A673 (cell line): Measurements from ENCODE around the gene SOX6. TPM values are rescaled to one million over a fixed set of nuclear protein-coding genes. Genes with fewer than 3 reads are reported as not detected.

Experiments
- BruUV-seq: library from RNA; stranded (reverse); fragments of 400-500 nt; replicated peaks from 2 replicates; lab custom pipeline; 2021; lab: Mats Ljungman, UMichigan
- CTCF ChIA-PET: fragments of 300-600 bp; sonication (Branson Sonifier 250); formaldehyde crosslinking; loops from one replicate; lab custom pipeline; 2022; ENCODE audit warnings: antibody characterized with exemption; lab: Charles Lee
- POLR2A ChIA-PET: fragments of 300-600 bp; sonication (Branson Sonifier 250); formaldehyde crosslinking; loops from one replicate; lab custom pipeline; 2022; ENCODE audit warnings: antibody characterized with exemption; ENCODE audit not compliant: low non-redundant PET; lab: Charles Lee
- DNase-seq: peaks from one replicate; pipeline ENCODE4 v3.0.0-alpha.2; 2015; ENCODE audit warnings: low spot score
- H3K27ac ChIP-seq: fragments of 200-600 bp; sonication (generic); 2 replicates; pipeline ENCODE4 v1.5.1; 2016; ENCODE audit warnings: mixed run types, low read depth, mild to moderate bottlenecking, mixed read lengths, antibody characterized with exemption, low read length; ENCODE audit not compliant: poor library complexity, severe bottlenecking
- H3K27me3 ChIP-seq: fragments of 200-600 bp; sonication (generic); replicated peaks from 2 replicates; pipeline ENCODE4 v1.6.1; 2017; ENCODE audit warnings: mixed run types, low read depth, mild to moderate bottlenecking, mixed read lengths, antibody characterized with exemption, low read length; ENCODE audit not compliant: insufficient read depth, poor library complexity
- H3K36me3 ChIP-seq: fragments of 200-600 bp; sonication (generic); 2 replicates; pipeline ENCODE4 v1.6.1; 2016; ENCODE audit warnings: mixed run types, mild to moderate bottlenecking, mixed read lengths, antibody characterized with exemption, low read length; ENCODE audit not compliant: insufficient read depth, poor library complexity, severe bottlenecking
- H3K4me1 ChIP-seq: fragments of 200-600 bp; sonication (generic); 2 replicates; pipeline ENCODE4 v1.6.1; 2017; ENCODE audit warnings: mixed run types, mild to moderate bottlenecking, mixed read lengths, antibody characterized with exemption, low read length; ENCODE audit not compliant: insufficient read depth, poor library complexity, severe bottlenecking
- H3K4me3 ChIP-seq: fragments of 200-600 bp; sonication (generic); 2 replicates; pipeline ENCODE4 v1.5.1; 2016; ENCODE audit warnings: low read depth, mixed run types, mild to moderate bottlenecking, mixed read lengths, low read length; ENCODE audit not compliant: poor library complexity, severe bottlenecking
- H3K9me3 ChIP-seq: fragments of 200-600 bp; sonication (generic); 2 replicates; pipeline ENCODE4 v1.6.1; 2016; ENCODE audit warnings: mixed run types, low read depth, mild to moderate bottlenecking, mixed read lengths, antibody characterized with exemption, low read length; ENCODE audit not compliant: poor library complexity, severe bottlenecking
- EZH2 ChIP-seq: fragments of 200-600 bp; sonication (generic); IDR thresholded peaks from 2 replicates; pipeline ENCODE4 v1.6.1; 2017; ENCODE audit warnings: borderline replicate concordance, low read depth, mild to moderate bottlenecking, mixed read lengths, antibody characterized with exemption, low read length; ENCODE audit not compliant: poor library complexity, severe bottlenecking
- intact Hi-C: fragments of 100-400 bp; cut with micrococcal nuclease; formaldehyde crosslinking; loops from one replicate; pipeline ENCODE4 v1.10.0; 2022; ENCODE audit not compliant: unreplicated experiment
- total RNA-seq: library from RNA; stranded (reverse); gene quantifications from 2 replicates; pipeline ENCODE4 v1.2.3, GENCODE V29; 2021
- TF ChIP-seq, protein P1 (sequence below): fragments of 300-800, 200-600 bp; sonication (generic); conservative IDR thresholded peaks from 2 replicates; pipeline ENCODE4 v1.5.1; 2017; ENCODE audit warnings: low read depth, mild to moderate bottlenecking, antibody characterized with exemption, low read length, moderate library complexity, mixed read lengths

SOX6 gene
- total RNA-seq, 1 experiment from 2014 or later, result 27.5 TPM

- POLR2A ChIA-PET, result no interaction called here
- intact Hi-C loops, result no loop called here
- H3K9me3 ChIP-seq, result no peaks in the 10 kb centered on the region
- no peaks in the 10 kb centered on the region for H3K4me1 ChIP-seq
- no peak overlapping the region for H3K27ac ChIP-seq
- CTCF ChIA-PET, result no interaction called here
- H3K36me3 ChIP-seq, result no peaks in the 10 kb centered on the region
- DNase-seq, result no peak
- BruUV-seq, result no TSS peak
- H3K4me3 ChIP-seq, result no peak overlapping the region
- H3K27me3 ChIP-seq, result no peaks in the 10 kb centered on the region
- TF ChIP-seq, protein P1, sequence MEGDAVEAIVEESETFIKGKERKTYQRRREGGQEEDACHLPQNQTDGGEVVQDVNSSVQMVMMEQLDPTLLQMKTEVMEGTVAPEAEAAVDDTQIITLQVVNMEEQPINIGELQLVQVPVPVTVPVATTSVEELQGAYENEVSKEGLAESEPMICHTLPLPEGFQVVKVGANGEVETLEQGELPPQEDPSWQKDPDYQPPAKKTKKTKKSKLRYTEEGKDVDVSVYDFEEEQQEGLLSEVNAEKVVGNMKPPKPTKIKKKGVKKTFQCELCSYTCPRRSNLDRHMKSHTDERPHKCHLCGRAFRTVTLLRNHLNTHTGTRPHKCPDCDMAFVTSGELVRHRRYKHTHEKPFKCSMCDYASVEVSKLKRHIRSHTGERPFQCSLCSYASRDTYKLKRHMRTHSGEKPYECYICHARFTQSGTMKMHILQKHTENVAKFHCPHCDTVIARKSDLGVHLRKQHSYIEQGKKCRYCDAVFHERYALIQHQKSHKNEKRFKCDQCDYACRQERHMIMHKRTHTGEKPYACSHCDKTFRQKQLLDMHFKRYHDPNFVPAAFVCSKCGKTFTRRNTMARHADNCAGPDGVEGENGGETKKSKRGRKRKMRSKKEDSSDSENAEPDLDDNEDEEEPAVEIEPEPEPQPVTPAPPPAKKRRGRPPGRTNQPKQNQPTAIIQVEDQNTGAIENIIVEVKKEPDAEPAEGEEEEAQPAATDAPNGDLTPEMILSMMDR, result no peak
Observed at GRCh38 chr11:16318320-16318719, 38.0 kb downstream of the SOX6 start.

GRCh38 chr11:16317712-16318111 is 38.6 kb downstream of the SOX6 start:
- Histone ChIP-seq H3K9me3 (no peaks in the 10 kb centered on the region), H3K4me3 (no peak overlapping the region), H3K27me3 (no peaks in the 10 kb centered on the region), H3K4me1 (no peaks in the 10 kb centered on the region), H3K27ac (no peak overlapping the region), H3K36me3 (no peaks in the 10 kb centered on the region)
- ChIA-PET CTCF (no interaction called here), POLR2A (no interaction called here)
- intact Hi-C loops, result no loop called here
- no TSS peak for BruUV-seq
- DNase-seq, result no peak
- no peak for TF ChIP-seq EZH2
- TF ChIP-seq, protein P1, result no peak

- Histone ChIP-seq H3K4me1 (peaks cover 5% of the 10 kb centered on the region), H3K9me3 (no peaks in the 10 kb centered on the region), H3K4me3 (no peak overlapping the region), H3K36me3 (no peaks in the 10 kb centered on the region), H3K27me3 (no peaks in the 10 kb centered on the region), H3K27ac (no peak overlapping the region)
- TF ChIP-seq, protein P1, result no peak
- intact Hi-C loops, result no loop called here
- no TSS peak for BruUV-seq
- ChIA-PET POLR2A (no interaction called here), CTCF (no interaction called here)
- DNase-seq, result no peak
Observed at GRCh38 chr11:16313846-16314245, 42.5 kb downstream of the SOX6 start.
